EH (cell line): Measurements from ENCODE around the gene DCPS.

Experiments used
- DNase-seq: peaks from one replicate; pipeline ENCODE4 v3.0.0-alpha.2; 2015; ENCODE audit warnings: low read depth

DCPS gene

GRCh38 chr11:126328444-126328843, 24.6 kb downstream of the DCPS start:
- DNase-seq = no peak

DNA sequence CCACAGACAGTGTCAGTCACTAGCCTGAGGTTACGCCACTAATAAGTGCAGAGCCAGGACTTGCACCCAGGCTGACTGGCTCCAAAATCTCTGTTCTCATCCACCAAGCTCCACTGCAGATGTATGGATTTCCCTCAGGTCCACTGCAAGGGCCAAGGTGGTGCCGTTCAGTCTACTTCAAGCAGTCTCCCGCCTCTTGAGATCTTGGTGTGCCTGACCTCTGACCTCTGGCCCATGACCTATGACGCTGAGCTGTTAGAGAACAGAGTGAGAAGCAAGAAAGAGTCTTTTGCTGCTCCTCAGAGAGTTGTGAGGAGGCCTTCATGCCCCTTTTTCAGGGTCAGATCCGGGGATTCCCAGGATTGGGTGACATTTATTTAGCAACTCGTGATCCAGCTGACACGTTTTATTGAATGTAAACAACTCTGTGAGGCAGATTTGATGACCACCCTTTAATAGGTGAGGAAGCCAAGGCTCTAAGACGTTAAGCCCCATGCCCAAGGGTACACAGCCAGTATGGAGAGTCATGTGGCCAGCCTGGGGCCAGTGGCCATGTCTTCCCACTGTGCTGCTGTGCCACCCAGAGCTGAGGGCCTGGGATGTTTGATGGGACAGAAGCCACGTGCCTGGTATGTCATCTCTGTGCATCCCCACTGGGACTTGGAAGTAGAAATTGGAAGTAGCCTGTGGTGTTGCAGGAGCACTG, 25.2 kb downstream of the DCPS start:
- DNase-seq = no peak

DNA sequence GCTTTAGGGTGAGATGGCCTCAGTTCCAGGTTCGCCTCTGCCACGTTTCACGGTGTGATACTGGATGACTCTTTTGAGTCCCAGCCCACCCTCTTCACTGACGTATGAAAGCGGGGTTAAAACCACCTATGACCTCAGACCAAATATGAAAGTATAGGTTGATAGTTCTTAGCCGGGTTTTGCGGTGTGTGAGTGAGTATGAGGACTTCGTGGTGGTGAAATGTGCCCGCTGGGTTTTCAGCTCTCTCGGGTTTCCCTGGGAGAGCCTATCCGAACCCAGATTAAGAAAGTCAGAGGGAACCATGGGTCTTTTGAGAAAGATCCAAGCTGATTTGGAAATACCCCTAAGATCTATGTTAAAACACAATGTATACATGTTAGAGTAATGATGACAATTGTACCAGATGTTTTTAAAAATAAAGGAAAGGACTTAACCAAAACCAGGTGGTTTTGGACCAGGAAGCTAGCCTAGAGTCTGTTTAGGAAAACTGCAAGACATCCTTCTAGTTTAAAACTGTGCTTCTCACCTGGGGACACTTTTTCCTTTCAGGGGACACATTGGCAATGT, 25.9 kb downstream of the DCPS start:
- no peak for DNase-seq

GRCh38 chr11:126331286-126331685, 27.4 kb downstream of the DCPS start:
- DNase-seq = no peak

DNA sequence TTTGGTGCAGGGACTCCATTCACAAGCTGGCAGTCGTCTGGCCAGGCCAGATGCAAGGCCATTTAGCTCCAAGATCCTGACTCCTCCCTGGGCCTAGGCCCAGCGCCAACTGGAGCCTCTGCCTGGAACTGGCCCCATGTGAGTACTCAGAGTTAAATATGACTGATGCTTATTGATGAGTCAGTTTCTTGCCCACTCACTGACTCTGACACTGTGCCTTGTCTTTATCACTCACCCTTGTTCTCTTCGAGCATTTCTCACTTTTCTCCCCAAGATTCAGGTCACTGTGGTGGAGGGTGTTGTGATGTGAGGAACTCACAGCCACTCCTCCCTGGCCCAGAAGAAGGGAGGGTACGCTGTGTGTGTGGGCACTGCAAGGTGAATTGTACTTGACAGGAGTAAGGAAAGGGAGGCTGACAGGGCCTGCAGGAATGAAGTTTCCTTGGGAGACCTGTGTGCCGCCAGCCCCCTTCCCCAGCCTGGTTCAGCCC, 28.4 kb downstream of the DCPS start:
- peak; percentile 93 for DNase-seq

DNA sequence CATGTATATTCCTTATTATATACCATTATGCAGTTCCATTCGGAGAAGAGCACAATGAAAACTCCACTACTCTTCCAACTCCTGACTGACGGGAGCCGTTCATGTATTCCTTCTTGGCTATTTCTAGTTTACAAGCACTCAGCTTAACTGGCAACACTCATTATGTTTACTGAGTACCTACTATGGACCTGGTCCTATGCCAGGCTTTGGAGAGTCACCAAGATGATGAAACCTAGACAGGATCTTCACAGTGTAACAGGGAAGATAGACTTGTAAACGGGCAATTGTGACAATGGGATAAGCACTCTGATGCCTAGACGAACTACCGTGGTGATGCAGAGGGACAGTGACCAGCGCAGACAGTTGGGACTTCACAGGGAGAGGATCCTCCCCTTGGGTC, 29.3 kb downstream of the DCPS start:
- no peak for DNase-seq

DNA sequence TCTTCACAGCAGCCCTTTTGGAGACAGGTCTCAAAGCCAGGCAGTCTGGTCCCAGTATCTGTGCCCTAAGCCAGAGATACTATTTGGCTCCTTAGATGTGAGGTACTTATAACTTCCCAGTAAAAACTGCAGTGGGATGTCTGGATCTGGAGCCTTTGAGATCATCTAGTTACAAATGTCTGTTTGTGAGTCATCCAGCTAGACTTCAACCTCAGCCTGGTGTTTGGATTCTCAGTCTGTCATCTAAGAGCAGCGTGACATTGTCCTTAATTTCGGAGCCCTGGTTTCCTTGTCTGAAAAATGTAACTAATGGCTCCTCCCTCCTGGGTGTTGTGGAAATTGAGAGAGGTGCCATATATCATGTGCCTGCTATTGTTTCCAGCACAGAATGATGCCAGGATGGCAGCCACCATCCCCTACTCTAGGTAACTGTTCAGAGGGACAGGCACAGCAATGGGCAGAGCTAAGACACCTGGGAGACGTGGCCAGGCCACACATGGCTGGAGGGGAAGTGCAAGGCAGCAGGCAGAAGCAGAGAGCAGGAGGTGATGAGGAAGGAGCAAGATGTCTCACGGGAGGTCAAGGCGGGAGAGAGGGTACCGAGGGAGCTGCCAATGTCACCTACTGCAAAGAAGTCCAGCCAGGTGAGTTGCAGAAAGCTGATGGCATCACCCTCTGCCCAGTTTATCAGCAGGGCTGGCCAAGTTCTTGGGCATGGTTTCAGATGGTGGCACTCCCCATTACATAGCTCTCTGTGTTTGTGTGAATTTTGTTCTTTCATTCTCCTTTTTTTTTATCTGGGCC, 31.0 kb downstream of the DCPS start:
- DNase-seq = peak; percentile 86

GRCh38 chr11:126335463-126335760, 31.6 kb downstream of the DCPS start:
- no peak for DNase-seq

DNA sequence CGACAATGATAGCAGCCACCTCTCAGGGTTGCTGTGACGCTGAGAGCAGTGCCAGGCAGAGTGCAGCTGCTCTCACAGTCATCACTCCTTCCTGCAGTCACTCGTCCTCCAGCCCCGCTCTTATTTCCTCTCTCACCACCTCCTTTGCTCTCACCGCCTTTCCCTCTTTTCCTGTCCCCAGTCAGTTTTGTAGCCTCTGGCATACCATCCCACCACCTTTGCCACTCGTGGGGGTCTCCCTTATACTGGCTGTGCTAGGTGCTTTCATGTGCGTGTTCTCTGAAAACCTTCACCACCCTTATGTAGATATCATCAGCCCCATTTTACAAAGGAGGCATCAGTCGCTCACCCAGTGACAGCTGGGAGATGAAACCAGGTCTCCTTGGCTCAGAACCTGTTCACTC, 32.3 kb downstream of the DCPS start:
- no peak for DNase-seq

GRCh38 chr11:126336671-126337101, 32.8 kb downstream of the DCPS start:
- no peak for DNase-seq

DNA sequence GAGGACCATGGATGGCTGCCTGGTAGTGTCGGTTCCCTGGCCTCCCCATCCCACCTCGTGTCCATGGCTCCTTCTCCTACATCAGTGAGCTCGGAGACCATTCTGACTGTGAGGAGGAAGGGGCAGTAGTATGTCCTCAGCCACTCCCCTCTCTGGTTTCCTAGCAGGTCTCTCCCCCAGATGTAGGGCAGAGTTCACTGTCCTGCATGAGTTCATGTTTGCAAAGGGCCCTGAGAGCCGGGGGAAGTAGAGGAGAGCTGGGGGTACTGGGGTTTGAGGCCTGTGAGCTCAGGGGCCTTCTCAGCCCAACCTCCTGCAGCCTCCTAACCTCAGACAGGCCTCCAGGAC, 33.2 kb downstream of the DCPS start:
- DNase-seq = no peak

- DNase-seq = no peak
These were observed 33.8 kb downstream of the DCPS start for GRCh38 chr11:126337474-126338241.

DNA sequence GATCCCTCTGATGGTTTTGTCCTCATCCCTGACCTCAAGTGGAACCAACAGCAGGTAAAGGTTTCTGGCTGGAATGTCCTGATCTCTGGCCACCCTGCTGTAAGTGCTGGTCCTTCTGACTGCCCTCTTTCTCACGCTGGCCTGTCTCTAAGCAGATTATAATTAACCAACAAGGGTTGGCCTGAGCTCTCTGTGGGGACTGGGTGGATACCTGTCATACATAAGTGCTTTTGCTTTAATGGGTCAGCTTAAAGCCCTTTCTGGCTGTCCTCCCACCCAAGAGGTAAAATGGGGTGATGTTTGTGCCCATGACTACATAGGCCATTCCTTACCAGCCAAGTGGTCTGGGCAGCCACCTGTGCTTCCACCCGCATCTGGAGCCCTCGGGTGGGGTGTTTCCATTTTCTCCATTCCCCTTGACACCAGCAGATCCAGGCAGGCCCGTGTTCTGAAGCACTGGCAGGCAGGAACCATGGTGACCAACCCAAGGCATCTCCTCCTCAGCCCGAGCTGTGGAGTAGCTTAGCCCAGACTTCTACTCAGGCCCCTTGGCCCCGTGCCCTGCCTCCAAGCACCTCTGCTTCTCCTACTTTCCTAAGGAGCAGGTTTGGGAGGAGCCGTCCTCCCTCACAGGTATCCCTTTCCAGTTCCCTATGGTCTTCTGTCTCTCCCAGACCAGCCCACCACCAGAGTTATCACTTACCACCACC, 34.6 kb downstream of the DCPS start:
- no peak for DNase-seq

DNA sequence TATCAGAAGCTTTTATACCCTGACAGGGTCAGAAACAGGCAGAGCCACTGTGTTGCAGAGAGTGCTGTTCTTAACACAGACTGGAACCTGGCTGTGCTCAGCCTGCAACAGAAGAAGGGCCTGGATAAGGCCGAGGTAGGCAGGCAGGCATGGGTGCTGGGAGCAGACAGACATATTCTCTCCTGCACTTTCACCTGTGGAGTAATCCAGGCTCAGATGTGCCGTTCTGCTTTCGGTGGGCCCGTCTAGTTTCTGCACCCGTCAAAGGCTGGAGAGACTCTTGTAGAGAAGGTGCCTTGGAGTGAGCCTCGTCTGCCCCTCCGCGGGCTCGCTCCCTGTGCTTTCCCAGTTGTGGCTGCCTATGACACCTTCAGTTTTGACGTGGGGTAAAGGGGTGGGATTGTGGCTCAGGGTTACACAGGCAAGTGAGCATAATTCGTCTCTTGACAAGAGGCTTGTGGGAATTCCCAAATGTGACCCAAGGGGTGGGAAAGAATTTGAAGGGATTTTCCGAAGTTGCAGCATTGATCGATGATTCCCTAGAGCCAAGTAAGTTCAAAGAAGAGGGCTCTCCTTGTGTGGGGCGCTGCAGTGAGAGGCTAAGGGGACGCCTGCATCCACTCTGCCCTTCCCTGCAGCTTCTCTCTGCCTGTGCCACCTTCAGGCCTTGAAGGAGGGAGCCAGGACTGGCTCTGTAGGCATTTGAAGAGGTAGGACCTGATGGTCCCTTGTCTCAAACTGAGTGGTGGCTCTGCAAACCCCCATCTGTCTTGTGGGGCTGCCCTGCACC, 35.4 kb downstream of the DCPS start:
- no peak for DNase-seq

DNA sequence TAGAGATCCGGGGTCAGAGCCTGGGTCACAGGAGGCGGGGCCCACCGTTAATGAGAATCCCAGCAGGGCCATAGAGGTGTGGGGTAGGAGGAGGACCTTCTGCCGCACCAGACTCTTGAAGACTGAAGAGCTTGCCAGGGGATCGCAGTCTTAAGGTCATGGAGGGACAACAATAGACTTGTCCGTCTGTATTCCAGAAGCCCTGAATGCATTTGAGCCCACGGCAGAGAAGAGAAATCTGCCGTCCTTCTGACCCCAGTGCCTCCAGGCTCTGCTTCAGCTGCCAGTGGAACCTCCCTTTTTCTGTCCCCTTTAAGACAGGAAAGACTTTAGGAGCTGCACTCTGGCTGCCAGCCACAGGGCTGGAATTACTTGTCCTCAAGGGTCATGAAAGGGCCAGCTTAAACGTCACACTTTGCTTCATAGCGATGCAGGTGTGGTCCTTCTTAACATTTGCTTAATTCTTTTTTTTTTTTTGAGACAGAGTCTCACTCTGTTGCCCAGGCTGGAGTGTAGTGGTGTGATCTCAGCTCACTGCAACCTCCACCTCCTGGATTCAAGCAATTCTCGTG, 36.1 kb downstream of the DCPS start:
- peak; percentile 64 for DNase-seq

GRCh38 chr11:126340960-126341606, 37.2 kb downstream of the DCPS start:
- DNase-seq = peak; percentile 33

DNA sequence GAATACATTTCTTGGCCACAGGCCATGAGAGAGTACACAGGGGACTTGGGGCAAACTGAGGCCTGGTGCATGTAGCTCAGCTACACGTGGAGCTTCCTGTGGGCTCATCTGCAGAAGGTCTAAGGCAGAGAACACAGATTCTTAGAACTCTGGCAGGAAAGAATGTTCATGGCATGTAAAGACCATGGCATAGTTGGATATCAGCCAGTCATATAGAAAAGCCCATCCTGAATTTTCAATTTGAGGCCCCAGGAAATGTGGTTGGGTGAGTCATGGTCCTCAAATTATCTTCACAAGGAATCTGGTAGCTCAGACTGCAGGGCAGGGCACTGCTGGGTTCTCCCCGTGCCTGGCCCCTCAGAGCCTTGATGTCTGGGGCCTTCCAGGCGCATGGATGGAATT, 37.9 kb downstream of the DCPS start:
- peak; percentile 95 for DNase-seq

GRCh38 chr11:126343051-126343450, 39.2 kb downstream of the DCPS start:
- no peak for DNase-seq

GRCh38 chr11:126344141-126345080, 40.6 kb downstream of the DCPS start:
- DNase-seq = no peak
